Tibial artery (tissue), 4 donors: Measurements from ENCODE around the gene ADCY3.

Experiments
- DNase-seq, 2 donors: peaks; one replicate each; pipeline ENCODE4 v3.0.0-alpha.2; 2019
- H3K27ac ChIP-seq, 2 donors: fragments of 200-600 bp; sonication (generic) in 1 of 2; 1 replicate in 1 of 2; 2 replicates in 1 of 2; pipeline ENCODE4 v1.5.1; 2018 to 2019; ENCODE audit warnings: mild to moderate bottlenecking in 1 of 2
- H3K27me3 ChIP-seq, 2 donors: fragments of 200-600 bp; sonication (generic) in 1 of 2; one replicate each; pipeline versions ENCODE4 v1.5.1 to v1.6.0; 2016 to 2019
- H3K36me3 ChIP-seq, 3 donors: fragments of 200-600 bp; sonication (generic) in 2 of 3; one replicate each; pipeline ENCODE4 v1.5.1; 2016 to 2019; ENCODE audit warnings: mild to moderate bottlenecking in 2 of 3
- H3K4me1 ChIP-seq, 4 donors: fragments of 200-600 bp; sonication (generic) in 2 of 4; 1 replicate in 3 of 4; 2 replicates in 1 of 4; pipeline ENCODE4 v1.5.1; 2016 to 2019
- H3K4me3 ChIP-seq, 2 donors: fragments of 200-600 bp; sonication (generic) in 1 of 2; 1 replicate in 1 of 2; 2 replicates in 1 of 2; pipeline ENCODE4 v1.5.1; 2018 to 2019; ENCODE audit warnings: mild to moderate bottlenecking in 2 of 2
- H3K9me3 ChIP-seq, 3 donors: fragments of 200-600 bp; sonication (generic) in 1 of 3; one replicate each; pipeline ENCODE4 v1.5.1; 2016 to 2019
- intact Hi-C: fragments of 100-400 bp; cut with DNase I; formaldehyde crosslinking; loops from one replicate; pipeline ENCODE4 v1.15.0; 2023; ENCODE audit warnings: low total_unique reads
- TF ChIP-seq, protein P1 (sequence below), 2 experiments: fragments of 200-600 bp in 1 of 2; fragments of 450-650 bp in 1 of 2; IDR thresholded peaks; one replicate each; pipeline ENCODE4 v1.5.1; 2017 to 2019; ENCODE audit warnings: antibody characterized with exemption in 2 of 2, mild to moderate bottlenecking in 1 of 2, moderate library complexity in 1 of 2

The ADCY3 gene

DNA sequence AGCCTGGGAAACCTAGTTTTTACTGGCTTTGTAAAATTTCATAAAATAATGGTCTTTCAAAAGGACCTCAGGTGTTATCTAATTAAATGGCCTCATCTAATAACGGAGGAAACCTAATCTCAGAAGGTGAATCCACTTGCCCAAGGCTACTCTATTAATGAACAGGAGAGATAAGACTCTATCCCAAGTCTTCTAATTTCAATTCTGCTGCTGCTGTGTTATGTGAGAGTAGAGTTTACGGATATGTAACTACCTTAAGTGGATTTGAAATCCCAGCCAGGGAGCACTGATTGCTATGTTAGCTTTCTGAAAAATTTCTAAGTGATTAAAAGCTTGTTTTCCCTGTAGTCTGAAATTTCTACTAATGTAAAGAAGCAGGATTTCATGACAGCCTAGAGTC is 17.2 kb upstream of the ADCY3 start:
- TF ChIP-seq, protein P1, sequence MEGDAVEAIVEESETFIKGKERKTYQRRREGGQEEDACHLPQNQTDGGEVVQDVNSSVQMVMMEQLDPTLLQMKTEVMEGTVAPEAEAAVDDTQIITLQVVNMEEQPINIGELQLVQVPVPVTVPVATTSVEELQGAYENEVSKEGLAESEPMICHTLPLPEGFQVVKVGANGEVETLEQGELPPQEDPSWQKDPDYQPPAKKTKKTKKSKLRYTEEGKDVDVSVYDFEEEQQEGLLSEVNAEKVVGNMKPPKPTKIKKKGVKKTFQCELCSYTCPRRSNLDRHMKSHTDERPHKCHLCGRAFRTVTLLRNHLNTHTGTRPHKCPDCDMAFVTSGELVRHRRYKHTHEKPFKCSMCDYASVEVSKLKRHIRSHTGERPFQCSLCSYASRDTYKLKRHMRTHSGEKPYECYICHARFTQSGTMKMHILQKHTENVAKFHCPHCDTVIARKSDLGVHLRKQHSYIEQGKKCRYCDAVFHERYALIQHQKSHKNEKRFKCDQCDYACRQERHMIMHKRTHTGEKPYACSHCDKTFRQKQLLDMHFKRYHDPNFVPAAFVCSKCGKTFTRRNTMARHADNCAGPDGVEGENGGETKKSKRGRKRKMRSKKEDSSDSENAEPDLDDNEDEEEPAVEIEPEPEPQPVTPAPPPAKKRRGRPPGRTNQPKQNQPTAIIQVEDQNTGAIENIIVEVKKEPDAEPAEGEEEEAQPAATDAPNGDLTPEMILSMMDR (IDR thresholded peaks at IDR 0.05) = no peak
- DNase-seq = no peak
- Histone ChIP-seq H3K36me3 (no peaks in the 10 kb centered on the region), H3K27ac (no peak overlapping the region), H3K4me3 (no peak overlapping the region), H3K9me3 (no peaks in the 10 kb centered on the region), H3K4me1 (no peaks in the 10 kb centered on the region), H3K27me3 (no peaks in the 10 kb centered on the region)
- intact Hi-C loops = no loop called here

DNA sequence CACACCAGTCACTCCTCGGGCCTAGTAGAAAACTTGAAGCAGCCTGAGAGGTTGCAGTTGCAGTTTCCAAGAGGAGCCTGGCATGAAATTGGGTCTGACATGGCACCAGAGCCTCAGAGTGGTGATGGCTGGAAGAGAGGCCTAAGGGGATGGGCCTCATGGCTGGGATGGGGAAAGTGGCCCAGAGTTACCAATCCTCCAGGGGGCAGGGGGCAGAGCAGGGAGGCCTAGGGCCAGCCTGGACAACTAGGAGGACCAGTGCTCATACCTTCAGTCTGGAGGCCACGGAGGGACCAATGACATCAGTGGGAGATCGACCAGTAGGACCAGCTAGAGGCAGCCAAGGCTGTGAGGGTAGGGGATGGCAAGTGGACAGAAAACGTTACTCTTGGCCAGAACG is 15.1 kb upstream of the ADCY3 start:
- no peaks in the 10 kb centered on the region for H3K9me3 ChIP-seq
- H3K27ac ChIP-seq = no peak overlapping the region
- H3K27me3 ChIP-seq = no peaks in the 10 kb centered on the region
- H3K4me3 ChIP-seq = no peak overlapping the region
- no peak for DNase-seq
- peaks cover 0 to 6% (median 2%) of the 10 kb centered on the region in 4 donors for H3K4me1 ChIP-seq
- intact Hi-C loops = no loop called here
- H3K36me3 ChIP-seq = no peaks in the 10 kb centered on the region
- TF ChIP-seq, protein P1 (IDR thresholded peaks at IDR 0.05) = no peak

DNA sequence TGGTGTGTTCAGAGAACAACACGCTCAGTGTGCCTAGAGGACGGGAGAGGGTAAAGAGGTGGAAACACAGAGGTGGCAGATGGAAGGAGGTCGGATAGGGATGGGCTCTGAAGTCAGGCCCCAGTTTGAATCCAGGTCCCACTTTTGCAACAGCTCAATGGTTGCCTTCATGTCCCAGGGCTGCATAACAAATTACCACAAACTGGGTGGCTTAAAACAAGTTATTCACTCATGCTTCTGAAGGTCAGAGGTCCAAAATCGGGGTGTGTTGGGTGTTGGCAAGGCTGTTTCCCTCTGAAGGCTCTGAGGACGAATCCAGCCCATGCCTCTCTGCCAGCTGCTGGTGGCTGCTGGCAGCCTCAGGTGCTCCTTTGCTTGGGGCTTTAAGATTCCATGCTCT is 12.7 kb upstream of the ADCY3 start:
- Histone ChIP-seq H3K4me1 (peaks cover 0 to 6% (median 2%) of the 10 kb centered on the region in 4 donors), H3K36me3 (no peaks in the 10 kb centered on the region), H3K27ac (no peak overlapping the region), H3K27me3 (no peaks in the 10 kb centered on the region), H3K4me3 (no peak overlapping the region), H3K9me3 (no peaks in the 10 kb centered on the region)
- TF ChIP-seq, protein P1 (IDR thresholded peaks at IDR 0.05) = no peak
- no peak for DNase-seq
- intact Hi-C loops = no loop called here

DNA sequence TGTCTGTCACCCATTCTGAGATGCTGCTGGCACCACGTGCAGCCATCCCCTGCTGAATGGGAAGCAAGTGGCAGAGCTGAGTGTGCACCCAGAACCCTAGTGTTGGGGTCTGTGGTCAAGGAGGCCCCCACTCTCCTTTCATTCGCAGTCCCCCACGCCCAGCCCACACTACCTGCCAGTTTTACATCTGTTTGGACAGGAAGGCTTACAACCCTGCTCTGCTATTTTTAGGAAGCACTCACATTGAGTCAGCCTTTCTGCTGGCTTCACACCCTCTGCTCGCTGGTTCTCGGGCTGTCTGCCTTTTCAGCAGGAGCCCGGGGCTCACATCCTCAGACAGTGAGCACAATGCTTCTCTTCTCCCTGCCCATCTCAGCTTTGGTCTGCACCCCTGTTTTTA is 10.7 kb upstream of the ADCY3 start:
- Histone ChIP-seq H3K36me3 (no peaks in the 10 kb centered on the region), H3K9me3 (no peaks in the 10 kb centered on the region), H3K4me1 (peaks cover 0 to 20% (median 5%) of the 10 kb centered on the region in 4 donors), H3K27me3 (no peaks in the 10 kb centered on the region), H3K4me3 (no peak overlapping the region), H3K27ac (no peak overlapping the region)
- intact Hi-C loops = no loop called here
- DNase-seq = no peak
- TF ChIP-seq, protein P1 (IDR thresholded peaks at IDR 0.05) = no peak

DNA sequence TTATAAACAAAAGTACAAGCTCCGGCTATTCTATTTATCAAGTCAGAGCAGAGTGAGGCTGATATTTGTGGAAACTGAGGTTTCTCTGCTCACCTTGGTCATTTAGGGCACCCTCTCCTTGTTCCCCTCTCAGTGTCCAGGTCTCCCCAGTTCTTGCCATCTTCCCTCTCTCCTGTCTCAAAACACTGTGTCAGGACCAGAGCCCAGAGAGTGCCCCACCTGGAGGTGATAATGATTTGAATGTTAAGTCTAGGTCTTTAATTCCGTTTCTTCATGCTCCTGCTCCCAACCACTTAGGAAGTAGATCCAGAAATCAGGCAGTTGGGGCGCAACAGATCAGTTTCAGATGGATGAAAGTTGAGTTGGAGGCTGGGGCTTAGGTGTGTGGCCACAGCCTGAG is 9.2 kb upstream of the ADCY3 start:
- Histone ChIP-seq H3K27ac (no peak overlapping the region), H3K27me3 (no peaks in the 10 kb centered on the region), H3K4me3 (no peak overlapping the region), H3K36me3 (no peaks in the 10 kb centered on the region), H3K4me1 (peaks cover 0 to 20% (median 5%) of the 10 kb centered on the region in 4 donors), H3K9me3 (no peaks in the 10 kb centered on the region)
- TF ChIP-seq, protein P1 (IDR thresholded peaks at IDR 0.05) = no peak
- intact Hi-C loops = no loop called here
- no peak for DNase-seq

DNA sequence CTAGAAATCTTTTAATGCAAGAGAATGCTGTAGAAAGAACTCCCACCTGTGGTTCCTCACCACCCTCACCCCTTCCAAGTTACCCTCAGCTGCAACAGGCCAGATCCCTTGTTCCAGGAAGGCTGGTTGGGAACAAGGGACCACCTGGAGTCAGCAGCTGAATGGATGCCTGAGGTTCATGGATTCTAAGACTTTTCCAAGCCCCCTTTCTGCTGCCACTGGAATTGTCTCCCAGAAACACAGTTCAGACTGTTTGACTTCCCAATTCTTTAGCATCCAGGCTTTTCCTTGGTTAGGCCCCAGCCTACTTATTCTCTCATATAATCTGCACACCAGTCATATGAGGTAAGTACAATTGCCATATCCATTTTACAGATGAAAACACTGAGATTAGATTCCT is 8.0 kb upstream of the ADCY3 start:
- no peaks in the 10 kb centered on the region for H3K36me3 ChIP-seq
- H3K9me3 ChIP-seq = no peaks in the 10 kb centered on the region
- H3K27ac ChIP-seq = peak overlapping the region in 1 of 2 donors; percentile 73
- H3K4me1 ChIP-seq = peaks cover 0 to 20% (median 5%) of the 10 kb centered on the region in 4 donors
- H3K27me3 ChIP-seq = no peaks in the 10 kb centered on the region
- intact Hi-C loops = no loop called here
- TF ChIP-seq, protein P1 (IDR thresholded peaks at IDR 0.05) = no peak
- H3K4me3 ChIP-seq = no peak overlapping the region
- DNase-seq = no peak
